CD4-positive, alpha-beta T cell treated with Interleukin-15 for 1 hour (primary cell): Measurements from ENCODE around the gene TCERG1L.

Experiments
- DNase-seq: peaks from one replicate; pipeline ENCODE4 v3.0.0-alpha.2; 2020

TCERG1L gene

DNA sequence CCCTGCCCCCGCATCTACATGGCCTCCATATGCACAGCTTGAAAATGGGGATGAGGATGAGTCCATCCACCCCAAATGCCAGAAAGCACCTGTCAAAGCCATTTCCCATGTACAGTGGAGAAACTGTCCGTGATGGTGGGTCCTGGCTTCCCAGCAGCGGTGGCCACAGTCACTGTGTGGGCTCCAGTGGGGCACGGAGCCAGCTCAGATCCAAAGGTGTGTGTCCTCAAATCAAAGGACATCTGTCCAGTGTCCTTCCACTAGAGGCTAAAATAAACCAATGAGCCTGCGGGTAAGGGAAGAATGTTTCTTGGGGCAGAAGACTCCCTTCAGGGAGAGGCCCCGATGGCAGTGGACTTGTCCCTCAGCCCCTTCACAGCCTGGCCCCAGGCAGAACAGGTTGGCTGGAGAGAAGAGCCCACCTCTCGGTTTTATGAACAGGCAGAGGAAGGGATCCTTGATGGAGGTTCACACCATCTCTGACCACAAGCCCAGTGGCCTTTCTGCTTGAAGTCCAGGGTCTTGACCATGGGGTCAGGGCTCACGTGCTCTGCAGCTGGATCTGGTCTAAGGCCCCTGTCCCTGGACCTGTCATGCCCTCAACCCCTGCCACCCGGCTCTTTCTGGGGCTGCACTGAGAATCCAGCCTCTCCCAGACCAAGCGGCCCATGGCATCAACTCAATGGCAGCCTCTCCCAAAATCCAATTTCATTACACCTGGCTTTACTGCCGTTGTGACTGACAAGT is 106.9 kb downstream of the TCERG1L start:
- DNase-seq = no peak

DNA sequence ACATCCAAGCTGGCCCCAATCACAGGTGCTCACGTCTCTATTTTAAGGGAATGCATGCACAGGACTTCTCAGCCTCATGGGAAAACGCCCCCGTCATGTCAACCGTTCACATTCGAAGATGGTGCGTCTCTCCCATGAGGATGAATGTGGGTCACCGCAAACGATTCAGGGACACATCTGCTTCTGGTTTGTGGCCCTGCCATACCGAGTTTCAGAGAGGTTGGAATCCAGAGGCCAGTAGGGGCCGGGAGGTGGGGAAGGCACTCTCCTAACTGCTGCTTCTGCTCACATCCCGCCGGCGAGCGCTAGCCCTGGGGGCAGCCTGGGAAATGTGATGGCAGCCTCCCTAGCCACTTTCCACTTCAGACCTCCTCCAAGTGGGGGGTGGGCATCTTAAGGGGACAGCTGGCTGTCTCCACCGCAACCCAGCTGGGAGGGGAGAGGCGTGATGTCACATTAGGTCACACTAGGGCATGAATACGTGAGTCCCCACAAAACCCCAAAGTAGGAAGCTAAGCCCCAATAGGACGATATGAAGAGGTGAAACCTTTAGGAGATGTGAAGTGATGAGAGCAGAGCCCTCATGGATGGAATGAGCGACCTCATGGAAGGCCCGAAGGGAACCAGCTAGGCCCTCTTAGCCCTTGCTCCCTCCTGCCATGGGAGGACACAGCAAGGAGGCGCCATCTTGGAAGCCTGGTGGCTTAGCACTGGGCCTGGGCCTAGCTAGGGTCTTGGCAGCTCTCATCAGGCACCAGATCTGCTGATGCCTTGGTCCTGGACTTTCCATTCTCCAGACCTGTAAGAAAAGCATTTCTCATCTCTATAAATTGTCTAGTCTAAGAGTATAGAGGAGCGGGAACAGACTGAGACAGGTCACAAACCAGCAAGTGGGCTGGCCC is 107.8 kb downstream of the TCERG1L start:
- no peak for DNase-seq

DNA sequence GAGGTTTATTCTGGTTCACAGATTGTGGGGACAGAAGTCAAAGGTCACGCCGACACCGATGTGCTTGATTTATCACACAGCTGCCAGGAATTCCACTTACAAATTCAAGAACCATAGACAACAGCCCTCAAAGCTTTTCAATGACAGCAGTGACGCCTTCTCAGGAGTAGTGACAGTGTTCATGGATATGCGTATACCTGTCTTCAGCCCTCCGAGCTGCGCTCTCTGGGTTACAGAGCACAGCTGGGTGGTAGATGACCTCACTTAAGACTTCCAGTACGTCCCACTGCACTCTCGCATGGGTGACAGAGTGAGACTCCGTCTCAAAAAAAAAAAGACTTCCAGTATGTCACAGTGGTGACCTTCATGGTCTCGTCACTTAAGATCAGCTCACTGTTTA is 108.5 kb downstream of the TCERG1L start:
- DNase-seq = no peak

DNA sequence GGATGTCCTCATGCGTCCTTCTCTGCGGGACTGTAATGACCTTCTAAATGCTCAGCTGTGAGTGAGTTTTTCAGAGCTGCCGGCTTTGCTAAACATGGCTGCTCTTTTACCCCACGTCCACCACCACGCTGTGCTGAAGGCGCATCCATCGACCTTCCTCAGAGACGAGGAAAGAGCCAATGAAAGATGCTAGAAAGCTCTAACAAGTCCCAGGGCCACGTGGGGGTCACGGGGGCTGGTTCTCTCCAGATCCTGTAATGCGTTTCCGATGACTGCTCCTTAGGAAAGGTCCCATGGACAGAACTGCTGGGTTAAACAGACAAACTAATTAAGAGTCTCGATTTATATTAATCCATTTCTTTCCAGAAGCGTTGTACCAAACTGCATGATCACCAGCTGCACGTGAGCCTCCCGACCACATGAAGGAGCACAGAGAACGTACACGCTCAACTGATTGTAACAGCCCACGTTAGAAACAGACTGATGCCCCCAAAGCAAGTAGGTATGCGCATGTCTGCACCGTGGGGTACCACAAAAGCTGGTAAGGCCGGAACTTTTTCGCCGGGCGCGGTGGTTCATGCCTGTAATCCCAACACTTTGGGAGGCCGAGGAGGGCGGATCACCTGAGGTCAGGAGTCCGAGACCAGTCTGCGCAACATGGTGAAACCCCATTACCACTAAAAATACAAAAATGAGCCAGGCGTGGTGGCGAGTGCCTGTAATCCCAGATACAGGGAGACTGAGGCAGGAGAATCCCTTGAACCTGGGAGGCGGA is 109.6 kb downstream of the TCERG1L start:
- DNase-seq = no peak

DNA sequence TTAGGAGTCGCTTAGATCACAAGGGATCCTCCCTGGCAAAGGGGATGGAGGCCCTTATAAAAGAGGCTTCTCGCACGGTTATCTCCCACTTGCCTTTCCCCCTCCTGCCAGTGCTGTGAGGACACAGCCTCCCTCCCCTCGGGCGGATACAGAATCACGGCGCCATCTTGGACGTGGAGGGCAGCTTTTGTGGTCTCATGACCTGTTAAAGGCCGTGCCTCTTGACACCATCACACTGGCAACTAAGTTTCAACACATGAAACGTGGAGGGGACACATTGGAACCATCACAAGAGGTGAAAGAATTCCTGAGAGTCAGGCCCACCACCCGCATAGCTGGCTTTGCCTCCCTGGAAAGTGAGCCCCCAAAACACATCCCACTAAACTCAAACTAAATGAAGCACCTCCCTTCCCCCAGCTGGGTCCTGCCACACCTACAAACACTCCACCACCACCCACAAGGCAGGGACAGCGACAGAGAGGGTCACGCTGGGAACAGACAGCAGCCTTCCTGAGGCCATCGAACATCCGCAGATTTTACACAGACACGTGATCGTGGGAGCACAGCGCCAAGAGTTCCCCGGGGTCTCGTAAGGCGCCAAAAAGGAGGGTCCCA is 110.6 kb downstream of the TCERG1L start:
- DNase-seq = no peak

DNA sequence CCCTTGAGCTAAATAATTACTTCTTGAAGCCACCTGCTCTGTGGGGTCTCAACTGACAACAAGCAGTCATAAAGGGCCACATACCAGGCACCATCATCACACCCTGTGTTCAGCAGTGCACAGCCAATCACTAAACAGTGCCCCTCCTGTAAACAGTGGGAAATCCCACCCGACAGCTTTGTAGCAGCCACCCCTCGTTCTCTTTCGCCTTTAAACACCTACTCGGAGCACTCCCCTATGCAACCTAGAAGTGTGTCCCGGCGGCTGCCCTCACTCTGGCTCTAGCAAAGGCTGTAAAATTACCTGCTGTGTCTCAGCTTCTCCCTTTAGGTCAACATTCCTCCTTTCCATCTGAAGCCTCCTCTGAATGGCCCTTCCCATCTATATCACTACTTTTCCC is 111.9 kb downstream of the TCERG1L start:
- DNase-seq = no peak

DNA sequence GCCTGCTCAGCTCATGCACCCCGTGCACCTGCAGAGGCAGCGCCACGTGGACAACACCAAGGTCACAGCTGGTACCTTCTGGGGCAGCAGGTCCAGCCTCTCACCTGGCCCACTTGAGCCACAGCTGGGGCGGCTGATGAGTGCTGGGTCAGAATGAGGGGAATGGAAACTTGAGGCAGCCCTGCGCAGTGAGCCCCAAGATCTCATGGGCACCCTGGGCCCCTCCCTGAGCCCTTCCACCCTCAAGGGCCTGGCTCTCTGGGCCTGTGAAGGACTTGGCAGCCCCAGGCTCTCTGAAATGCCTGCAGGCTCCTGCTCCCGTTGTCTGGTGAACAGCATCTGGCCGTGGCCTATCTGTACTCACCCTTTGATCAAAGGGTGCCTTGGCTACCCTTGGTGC is 112.7 kb downstream of the TCERG1L start:
- no peak for DNase-seq

DNA sequence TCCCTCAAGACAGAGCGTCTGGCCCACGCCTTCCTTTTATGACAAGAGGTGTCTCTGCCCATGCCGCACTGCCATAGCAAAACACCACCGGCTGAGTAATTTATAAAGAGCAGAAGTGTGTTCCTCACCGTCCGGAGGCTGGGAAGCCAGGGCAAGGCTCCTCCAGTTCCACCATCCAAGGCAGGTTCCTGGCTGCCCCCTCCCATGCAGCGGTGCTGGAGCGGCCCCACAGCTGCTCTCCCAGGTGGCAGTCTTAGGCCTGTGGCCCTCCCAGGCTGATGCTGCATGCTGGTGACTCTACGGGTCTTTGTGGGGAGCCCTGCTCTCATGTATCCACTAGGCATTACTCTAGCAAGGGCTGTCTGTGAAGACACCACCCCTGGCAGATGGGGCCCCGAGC is 113.1 kb downstream of the TCERG1L start:
- no peak for DNase-seq

DNA sequence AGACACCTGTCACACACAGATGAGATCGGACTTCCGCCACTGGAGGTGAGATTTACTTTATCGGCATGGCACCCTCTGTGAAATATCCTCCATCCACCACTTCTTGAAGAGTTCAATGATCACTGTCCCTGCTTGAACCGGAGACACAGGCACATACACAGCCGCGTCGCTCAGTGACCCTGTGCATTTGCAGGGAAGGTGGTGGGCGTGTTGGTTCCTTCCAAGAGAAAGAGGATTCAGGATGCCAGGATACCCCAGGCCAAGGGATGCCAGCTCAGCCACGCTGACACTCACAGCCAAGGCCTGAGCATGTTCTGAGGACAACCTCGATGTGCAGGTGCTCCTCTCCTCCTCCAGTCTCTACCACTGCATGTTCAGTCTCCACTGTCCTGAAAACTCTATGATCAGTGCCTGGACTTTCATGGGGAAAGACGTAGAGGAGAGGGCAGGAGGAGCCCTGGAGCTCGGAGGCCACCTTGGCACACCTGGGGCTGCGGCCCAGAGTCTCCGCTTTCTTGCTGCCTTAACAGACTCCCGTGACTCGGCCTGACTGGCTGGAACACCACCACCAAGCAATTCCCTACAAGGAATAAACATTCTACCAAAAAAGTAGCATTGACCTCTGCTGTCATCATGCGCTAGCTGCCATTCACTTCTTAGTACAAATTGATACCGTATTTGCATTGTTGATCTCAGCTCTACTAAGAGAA is 115.2 kb downstream of the TCERG1L start:
- DNase-seq = no peak

DNA sequence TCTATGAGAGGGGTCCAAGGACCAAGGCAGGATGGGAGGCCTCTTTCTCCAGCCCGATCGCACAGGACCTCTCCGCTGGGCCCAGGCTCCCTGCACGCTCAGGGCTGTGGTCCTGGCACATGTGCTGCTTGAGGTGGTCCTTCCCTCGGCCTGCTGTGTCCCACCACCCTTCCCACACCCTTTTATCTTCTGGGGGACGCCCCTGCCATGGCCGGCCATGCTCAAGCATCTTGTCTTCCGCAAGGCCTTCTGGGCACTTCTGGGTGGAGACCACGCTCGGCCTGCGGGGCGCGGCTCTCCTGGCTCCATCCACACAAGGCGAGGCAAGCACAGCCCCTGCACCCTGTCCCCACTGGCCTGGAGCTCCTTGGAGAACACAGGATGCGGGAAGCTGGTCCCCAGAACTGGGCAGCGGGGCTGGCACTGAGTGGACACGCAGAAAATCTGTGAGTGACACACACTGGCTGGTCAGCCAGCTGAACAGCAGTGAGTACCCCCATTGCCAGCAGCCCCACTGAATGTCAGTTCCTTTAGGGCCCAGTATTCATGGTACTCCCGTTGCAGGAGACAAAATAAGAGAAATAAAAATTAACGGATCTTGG is 115.9 kb downstream of the TCERG1L start:
- DNase-seq = no peak

DNA sequence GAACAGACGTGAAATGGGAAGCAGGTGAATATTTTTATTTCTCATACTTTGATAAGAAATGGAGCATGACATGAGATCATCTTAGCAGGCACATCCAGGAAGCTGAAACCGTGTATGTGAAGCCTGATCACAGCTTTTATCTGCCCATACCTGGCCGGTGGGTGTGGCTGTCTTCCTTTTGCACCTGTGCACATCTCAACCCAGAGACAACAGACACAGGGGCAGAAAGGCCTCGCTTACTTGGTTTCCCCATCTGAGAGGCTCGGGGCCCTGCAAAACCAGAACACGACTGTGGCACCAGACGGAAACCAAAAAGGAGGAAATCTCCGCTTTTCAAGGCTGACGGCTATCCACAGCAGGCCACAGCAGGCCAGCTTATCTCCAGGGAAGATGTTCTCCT is 116.4 kb downstream of the TCERG1L start:
- DNase-seq = no peak

DNA sequence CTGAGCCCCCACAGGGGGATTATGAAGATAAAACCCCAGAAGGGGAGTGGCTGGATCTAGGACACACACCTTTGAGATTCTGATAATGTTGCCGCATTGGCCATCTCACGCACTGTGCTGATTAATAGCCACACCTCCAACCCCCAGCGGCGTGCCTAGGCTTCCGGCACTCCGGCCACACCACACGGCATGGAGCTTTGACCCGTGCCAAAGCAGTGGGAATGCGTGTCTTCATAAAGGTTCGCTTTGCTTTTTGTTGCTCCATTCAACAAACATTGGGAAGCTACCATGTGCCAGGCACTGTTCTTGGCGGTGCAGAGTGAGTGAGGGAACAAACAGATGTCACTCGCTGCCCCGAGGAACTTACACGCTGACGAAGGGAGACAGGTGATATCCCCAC is 117.6 kb downstream of the TCERG1L start:
- no peak for DNase-seq

DNA sequence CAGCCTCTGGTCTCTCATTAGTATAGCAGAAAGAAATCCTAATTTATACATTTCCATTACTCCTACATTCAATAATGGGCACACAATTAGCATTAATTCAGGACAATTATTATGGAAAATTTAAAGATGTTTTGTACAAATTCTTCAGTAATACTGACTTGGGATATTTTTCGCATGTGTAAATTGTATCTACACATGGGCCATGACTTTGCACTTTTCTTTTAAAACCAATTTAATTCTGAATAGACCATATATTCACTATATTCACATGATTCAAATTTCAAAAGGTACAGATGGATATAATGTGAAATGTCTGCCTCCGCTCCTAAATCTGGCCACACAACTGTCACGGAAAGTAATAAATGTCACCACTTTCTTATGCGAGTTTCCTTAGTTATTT is 123.0 kb downstream of the TCERG1L start:
- no peak for DNase-seq

DNA sequence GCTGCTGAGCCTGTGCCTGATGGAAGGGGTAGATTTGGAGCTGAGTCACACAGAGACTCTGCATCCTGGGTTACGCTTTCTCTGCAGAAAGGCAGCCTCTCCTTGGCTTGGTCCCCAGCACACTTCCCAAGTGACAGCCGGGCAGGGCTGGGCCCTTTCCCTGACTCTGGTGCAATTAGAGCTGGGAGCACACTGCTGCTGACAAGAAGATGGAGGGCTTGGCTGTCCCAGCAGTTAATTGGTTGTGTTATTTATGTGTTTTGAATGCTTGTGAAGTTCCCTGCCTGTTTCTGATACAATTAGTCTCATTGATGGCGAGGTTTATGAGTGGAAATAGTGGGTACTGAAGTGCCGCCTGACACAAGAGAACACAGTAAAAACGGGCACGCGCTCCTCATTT is 123.6 kb downstream of the TCERG1L start:
- no peak for DNase-seq

DNA sequence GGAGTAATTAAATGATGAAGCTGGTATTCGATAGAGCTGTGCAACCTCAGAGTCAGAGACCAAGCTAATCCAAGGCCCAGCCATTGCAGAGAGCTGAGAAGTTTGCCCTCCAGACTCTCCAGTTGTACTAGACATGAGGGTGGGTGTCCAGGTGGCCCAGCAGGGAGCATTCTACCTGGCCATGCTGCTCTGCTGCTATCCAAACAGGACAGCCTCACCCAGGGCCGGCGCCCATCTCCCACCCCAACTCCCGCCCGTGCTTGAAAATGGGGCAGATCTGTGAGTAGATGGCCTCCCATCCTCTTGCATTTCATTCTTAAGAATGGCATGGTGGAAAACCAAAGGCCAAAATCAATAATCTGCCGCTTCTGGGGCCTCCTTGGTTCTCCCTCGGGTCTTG is 124.2 kb downstream of the TCERG1L start:
- no peak for DNase-seq

DNA sequence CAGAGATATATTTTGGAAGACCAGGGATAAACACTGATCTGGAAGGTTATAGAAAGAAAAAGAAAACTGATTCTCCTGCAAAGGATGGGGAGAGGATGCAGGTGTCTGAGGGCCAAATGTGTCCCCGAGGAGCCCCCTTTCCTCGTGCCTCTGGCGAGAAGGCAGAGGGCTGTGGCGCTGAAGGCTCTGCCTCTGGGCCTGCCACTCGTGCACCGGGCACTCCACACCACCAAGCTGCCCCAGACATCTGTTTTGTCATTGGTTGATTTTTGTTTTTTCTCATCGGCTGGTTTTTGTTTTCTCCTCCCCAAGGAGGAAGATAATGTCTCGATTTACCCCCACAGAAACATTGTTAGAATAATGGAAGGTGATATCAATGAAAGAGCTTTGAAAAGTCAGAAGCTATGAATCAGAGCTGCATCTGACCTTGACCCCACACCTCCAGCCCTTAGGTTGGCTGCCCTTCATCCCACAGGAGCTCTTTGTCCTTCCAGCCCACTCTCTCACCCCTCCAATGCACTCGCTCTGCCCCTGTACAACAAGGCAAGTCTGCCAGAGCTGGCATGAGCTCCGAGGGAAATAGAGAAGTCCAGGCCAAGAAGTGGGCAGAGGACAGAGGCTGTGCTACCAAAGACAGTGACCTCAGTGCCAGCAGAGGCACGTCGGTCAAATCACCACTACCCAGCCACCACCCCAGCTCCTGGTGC is 124.8 kb downstream of the TCERG1L start:
- no peak for DNase-seq

DNA sequence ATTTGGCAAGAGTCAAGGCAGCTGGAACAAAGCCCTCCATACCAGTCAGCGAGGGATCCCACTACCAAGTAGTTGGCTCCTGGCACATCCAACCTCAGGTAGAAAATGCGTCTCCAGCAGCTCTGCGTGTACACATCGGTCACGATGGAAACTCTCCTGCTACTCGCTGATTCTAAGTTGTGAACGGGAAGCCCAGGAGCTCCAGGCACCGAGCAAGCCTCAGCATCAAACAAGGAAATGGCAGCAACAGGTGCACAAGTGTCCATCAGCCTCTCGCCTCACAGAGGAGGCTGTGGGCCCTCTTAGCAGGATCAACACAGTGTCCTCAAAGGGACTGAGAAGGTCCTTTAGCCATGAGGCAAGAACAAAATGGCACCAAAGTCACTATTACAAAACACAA is 127.0 kb downstream of the TCERG1L start:
- no peak for DNase-seq

DNA sequence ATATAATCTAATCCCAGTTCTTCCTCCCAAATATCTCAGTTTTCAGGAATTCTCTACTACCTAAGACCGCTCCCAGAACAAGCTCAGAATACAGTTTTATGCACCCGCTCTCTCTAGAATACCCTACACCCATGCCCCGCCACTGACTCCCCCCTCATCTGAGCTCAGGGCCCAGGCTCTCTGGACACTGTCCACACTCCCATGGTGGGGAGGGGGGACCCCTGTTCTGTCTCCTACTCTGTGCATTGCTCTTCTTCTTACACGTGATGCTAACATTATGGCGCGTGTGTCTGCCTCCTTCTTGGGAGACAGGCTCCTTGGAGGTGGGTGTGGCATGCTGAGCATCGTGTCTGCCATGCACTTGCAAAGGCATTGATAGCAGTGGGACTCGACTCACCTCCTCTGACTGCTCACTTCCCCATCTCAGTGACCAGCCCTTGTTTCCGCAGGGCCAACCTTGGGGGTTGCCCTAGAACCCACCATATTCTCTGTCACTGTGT is 127.9 kb downstream of the TCERG1L start:
- no peak for DNase-seq

DNA sequence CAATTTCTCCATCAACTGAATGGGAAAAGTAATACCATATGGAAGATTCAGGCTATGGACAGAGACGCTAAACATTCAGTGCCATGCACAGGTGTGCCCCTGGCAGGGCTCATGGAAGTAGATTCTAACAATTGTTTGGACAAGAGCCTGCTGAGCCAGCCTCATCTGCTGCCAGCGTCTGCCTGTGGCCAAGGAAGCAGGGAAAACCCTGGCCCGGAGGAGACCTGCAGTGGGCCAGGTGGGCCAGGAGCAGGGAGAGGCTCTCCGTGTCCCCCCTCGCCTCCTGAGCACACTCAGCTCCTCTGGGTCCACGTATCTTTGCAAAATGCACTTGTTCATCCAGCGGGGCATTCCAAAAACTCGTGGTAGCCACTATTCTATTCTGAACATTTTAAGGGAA is 130.1 kb downstream of the TCERG1L start:
- no peak for DNase-seq

DNA sequence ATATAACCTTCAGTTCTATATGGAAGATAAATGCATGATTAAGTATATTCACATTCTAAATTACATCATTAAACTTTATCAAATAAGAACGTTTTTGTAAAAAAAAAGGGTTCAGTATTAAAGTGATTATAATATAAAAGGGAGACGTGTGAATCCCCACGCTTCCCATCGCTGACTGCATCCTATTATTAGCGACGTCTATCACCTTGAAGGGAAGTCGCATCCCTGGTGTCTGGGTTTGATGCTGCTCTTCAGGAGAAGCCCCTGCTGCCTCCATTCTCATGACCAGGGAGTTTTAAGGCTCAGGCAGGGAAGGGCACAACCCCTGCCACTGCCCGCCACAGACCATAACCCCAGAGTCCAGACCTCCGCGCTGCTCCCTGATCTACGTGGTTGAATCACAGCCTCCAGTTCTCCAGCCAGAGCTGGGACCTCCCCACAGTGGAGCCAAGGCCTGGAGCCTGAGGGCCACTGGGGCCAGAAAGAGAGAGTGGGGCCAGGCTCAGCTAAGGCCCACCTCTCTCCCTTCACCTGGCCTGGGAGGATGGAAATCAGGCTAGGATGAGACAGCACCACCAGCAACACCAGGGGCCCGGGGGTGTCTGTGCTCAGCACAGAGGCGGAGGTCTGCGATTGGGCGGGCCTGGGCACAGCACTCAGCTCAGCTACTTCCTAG is 130.6 kb downstream of the TCERG1L start:
- DNase-seq = no peak

DNA sequence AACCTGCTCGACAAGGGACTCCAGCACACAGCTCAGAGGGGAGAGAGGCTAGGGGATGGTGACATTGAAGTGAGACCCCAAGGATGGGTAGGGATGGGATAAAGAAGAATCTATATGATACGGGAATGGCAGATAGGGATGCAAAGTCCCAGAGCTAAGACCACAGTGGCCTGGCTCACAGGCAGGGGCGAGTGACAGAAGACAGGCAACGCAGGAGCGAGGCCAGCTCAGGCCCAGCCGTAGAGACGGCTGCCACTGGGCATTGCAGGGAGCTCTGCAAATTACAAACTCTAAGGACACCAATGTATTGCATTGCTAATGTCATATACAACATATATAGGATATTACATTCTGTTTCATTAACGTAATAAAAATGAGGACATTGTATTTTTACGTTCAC is 131.4 kb downstream of the TCERG1L start:
- DNase-seq = no peak
